DMS79 (cell line): Measurements from ENCODE around the gene ASPN.

Experiments used
- DNase-seq: peaks from one replicate; lab custom pipeline; 2025; lab: John Stamatoyannopoulos, UW

Gene ASPN

DNA sequence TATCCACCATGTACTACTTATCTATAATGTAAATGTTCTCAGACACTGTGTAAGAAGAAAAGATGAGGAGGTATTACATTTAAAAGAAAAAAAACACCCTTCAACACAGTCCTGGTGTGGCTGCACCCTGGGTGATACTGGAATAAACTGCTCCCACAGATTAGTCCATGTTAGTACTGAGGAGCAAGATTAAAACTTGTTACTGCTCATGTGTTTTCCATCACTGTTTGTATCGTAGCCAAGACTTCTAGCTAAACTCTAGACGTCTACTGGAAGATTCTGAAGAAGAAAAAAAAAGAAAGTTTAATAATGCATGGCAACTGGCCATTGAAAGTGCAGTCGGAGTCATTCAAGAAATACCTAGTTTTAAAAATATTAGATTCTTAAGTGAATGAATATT is at the start of gene ASPN:
Gene ASPN (minus strand): TSS at position 178 of the 400 bp plus-strand sequence.
- DNase-seq = no peak

DNA sequence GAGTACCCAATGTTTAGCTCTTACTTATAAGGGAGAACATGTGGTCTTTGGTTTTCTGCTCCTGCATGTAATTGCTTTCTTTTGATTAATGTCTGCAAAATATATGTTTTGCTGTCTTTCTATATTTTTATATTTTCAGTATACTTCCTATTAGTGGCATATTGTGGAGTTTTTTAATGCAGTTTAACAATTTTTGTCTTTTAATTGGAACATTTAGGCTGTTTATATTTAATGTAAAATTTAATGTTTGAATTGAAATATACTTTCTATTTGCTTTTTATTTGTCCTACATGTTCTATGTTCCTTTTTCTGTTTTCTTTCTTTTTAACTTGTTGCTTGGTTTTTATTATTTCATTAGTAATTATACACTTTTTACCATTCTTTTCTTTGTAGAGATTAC is 48.6 kb upstream of the ASPN start:
- DNase-seq = no peak

DNA sequence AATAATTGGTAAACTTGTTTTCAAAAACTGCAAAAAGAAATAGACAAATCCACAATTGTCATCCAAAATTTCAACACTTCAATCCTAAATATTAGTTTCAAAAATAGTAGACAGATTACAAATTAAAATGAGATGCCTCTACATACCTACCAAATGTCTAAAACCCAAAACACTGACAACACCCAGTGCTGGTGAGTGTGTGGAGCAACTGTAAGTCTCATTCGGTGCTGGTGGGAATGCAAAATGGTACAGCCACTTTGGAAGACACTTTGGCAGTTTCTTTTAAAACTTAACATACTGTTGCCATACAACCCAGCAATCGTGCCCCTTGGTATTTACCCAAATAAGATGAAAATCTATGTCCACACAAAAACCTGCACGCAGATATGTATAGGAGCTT is 46.8 kb upstream of the ASPN start:
- DNase-seq = no peak

DNA sequence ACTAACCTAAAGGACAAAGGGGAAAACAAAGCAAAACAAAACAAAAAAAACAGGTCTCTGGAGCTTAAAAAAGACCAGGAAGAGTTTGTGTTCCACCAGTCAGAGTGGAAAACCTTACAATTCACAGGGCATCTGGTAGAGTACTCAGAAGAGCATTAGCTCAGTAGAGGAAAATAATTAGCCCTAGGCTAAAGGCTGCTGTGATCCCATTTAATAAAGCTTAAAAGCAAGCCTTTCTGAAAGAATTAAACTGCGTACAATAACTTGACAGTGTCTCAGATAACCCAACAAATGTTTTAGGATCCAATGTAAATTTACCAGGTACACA is 46.2 kb upstream of the ASPN start:
- DNase-seq = no peak

DNA sequence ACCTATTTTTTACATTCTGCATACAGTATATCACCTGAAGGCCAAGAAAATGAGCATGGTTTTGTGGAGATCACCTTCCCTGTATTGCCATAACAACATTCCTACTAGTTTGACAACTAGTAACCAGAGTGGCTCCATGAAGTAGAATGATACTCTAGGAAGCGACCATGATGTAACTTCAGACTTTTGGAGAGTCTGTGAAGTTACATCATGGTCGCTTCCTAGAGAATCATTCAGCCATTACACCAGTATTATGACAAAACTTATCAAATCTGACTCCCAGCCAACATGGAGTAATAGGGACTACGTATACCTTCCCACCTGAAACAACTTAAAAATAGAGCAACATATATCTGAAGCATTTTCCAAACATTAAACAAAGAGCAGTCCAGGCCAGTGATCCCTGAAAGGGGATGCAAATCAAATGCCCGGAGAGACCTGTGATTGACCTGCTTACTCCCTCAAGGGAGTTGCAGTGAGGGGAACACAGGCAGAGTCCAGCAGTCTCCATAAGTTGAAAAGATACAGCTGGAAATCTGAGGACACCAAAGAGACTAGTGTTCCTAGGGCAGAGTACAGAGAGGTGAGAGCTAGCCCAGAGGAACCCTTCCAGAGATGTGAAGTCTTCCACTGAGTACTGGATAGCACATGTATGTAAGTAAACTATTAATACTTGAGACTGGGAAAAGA is 45.7 kb upstream of the ASPN start:
- no peak for DNase-seq

DNA sequence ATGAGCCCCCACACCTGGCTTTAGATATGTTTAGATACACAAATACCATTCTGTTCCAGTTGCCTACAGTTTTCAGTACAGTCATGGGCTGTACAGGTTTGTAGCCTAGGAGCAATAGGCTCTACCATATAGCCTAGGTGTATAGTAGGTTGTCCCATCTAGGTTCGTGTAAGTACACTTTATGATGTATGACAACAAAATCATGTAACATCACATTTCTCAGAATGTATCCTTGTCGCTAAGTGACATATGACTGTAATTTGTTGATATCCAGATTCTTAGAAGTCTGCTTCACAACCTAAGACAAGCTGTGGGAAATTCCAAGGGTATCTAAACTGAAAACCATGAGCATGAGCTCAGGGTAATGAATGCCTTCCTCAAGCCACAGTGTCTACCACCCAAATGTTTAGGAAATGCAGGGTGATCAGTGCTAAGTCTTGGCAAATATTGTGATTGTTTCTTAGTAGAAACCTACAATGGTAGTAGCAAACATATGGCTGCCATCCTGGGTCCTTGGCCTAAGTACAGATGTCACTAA is 45.1 kb upstream of the ASPN start:
- no peak for DNase-seq

DNA sequence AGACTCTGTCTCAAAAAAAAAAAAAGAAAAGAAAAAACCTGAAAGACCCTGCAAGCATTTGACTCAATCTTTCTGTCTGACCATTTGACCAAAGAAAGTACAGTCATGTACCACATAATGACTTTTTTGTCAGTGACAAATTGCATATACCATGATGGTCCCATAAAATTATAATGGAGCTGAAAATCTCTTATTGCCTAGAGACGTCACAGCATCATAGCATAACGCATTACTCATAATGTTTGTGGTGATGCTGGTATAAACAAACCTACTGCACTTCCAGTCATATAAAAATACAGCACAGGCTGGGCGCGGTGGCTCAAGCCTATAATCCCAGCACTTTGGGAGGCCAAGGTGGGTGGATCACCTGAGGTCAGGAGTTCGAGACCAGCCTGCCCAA is 43.0 kb upstream of the ASPN start:
- DNase-seq = no peak

DNA sequence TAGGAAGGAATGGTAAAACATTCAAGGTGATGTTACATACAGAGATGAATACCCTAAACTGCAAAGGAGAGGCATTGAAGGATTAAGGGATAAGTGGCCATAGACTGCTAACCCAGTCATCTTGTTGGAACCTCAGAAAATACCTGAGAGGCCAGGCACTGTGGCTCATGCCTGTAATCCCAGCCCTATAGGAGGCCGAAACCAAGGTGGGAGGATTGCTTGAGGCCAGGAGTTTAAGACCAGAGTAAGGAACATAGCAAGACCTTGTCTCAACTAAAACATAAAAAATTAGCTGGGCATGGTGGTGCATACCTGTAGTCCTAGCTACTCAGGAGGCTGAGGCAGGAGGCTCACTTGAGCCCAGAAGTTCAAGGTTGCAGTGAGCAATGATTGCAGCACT is 42.6 kb upstream of the ASPN start:
- DNase-seq = no peak

DNA sequence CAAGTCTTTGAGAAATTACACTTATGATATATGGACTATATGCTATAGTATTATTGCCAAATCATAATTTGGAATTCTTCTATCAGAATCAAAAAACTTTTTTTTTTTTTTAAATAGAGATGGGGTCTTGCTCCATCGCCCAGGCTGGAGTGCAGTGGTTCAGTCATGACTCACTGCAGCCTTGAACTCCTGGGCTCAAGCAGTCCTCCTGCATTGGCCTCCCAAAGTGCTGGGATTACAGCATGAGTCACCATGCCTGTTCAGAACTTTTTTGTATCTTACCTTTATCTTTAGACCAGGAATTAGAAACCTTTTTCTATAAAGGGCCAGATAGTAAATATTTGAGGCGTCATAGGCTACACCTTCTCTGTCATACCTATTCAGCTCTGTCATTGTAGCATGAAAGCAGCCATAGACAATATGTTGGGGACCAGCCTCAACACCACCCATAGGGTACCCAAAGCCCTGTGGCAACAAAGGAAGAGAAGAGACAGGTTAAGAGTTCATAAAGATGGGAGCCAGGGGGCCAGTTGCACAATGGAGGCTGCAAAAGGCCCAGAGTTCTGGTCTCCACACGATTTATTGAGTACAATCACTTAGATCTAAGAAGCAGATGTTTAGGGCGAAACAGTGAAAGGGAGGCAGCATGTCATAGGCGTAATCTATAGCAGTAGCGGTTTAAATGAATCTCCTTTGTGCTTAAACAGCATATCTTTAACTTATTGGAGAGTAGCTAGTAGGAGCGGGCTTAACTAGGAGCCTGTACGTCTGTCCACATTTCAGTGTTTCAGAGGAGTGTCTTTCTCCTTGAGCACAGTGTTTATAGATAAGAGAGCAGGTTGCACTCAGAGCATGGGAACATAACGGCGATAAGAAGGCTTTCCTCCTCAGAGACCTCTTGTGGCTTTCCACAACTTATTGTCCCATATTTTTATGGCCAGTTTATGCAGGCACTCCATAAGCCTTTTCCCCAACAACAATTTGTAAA is 41.0 kb upstream of the ASPN start:
- no peak for DNase-seq

DNA sequence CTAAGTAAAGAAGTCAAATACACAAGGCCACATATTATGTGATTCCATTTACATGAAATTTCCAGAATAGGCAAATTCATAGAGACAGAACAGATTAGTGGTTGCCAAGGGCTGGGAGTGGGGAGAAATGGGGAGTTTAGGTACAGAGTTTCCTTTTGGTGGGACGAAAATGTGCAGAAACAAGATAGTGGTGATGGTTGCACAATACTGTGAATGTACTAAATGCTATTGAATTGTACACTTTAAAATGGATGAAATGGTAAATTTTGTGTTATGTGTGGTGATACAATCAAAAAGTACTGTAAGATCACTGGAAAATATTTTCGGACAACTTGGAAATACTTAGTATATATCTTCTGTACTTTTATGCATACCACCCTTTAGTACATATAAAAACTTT is 38.5 kb upstream of the ASPN start:
- DNase-seq = no peak

DNA sequence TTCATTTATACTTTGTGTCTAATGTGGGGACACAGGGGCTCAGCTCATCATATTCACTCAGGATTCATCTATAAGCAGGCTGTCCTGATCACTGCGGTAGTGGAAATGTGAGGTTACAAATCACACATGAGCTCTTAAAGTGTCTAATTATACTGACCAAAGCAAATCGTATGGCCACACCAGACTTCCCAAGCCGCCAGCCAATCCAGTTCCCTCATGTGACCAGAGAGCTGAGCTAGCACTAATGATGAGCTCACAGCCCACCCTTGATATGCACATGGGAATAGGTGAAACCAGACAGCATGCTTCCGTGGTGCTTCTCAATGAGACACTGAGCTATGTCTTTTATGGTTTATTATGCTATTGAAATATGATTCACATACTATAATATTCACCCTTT is 35.9 kb upstream of the ASPN start:
- DNase-seq = no peak

DNA sequence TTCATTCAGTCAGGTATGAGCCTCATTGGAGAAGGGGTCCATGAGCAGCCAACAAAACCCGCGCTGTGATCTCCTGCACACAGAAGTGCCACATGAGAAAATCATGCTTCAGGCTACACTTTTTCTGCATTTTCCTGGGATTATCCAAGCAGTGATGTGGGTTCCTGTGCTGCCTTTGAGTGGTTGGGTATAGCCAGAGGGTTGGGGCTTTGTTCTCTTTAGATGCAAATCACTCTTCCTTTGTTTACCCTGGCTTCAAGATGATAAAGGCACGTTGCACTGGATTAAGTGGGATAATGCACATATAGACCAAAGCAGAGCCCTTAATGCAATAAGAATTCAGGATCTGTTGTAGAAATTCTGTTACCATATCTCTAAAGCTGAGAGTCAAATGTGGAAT is 34.7 kb upstream of the ASPN start:
- DNase-seq = no peak

DNA sequence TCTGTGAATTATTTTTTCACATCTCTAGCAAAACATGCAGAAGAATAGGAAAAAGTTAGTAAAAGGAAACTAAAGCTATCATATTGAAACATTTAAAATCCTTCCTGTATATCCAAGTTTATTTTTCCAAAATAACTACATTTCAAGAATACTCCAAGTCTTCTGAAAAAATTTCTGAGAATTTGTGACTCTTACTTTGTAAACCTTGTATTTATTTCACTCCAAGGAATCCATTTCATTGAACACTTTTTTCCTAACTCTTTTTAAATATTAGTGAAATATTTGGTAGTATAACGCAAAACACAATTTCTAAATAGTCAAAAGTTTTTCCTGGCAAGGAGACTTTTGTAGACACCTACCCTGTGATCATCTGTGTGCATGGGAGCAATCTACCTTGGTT is 34.2 kb upstream of the ASPN start:
- no peak for DNase-seq

DNA sequence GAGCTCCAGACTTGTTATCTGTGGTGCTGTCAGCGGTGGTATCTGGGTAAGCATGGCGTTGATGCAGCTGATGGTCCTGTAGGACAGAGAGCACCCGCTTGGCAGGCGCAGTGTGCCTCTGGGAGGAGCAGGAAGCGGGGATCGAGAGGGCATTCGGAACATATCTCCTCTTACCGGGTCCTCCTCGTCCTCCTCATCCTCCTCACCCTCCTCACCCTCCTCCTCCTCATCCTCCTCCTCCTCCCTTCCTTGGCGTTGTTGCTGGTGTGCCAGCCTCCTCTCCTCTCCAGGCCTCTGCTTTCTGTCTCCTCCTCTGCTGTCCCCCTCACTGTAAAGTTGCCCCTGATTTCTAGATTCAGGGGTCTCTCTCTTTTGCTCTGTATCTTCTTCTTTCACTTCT is 32.3 kb upstream of the ASPN start:
- no peak for DNase-seq

DNA sequence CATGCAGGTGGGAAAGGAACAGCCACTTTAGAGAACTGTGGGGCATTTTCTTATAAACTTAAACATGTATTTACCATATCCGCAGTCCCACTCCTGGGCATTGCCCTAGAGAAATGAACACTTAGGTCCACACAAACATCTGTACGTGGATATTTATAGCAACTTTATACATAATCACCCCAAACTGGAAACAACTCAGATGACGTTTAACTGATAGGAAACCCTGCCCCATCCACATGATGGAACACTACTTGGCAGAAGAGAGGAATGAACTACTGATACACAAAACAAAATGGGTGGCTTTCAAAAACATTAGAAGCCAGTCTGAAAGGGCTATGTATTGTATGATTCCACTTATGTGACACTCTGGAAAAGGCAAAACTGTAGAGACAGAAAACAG is 31.0 kb upstream of the ASPN start:
- no peak for DNase-seq

DNA sequence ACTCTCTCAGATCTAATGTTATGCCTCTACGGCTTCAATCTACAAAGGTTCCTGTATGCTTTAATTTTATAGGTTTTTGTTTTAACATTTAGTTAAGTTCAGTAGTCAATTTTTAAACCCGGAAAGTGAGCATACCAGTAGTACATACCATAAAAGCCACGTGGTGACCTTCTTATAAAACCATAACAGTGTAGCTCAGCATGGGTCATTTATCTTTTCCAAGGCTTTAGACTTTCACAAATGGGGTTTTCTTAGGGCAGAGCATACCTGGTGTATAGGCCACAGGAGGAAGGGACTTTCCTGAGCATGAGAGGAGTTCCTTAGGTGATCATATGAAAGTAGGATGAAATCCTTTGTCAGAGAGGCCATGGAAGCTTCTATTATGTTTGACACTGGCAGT is 30.3 kb upstream of the ASPN start:
- DNase-seq = no peak

DNA sequence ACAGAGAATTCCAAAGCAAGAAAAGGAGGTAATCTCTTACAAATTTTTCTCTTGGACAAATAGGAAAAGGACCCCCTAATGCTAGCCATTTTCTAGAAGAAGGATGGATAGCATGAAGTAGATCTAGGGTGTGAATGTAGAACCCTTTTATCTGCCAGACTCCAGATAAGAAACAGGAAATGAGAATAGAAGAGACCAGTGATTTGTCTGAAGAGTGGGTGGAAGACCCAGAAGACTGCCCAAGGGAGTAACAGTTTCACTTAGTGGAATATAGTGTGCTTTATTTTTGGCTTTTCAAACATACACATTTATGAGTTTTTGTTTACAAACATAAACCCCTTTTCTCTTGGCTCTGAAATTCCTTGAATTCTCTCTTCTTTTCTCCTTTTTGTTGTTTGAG is 28.4 kb upstream of the ASPN start:
- no peak for DNase-seq

DNA sequence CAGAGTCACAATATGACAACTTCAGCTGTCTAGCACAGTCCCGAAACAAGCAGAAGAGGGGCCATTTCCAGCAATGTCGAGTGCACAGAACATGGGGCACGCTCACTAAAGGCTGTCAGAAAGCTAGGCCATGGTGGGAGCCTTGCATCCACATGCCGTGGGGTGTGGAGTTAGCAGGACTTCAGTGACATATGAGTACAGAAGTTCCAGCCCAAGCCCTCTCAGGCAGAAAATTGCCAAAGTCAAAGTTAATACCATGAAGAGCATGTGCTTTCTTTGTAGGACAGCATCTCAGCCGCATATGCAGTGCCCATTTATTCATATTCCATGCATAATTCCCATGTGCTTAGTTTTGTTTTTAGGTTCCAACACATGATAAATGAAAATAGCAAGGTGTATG is 26.7 kb upstream of the ASPN start:
- no peak for DNase-seq

DNA sequence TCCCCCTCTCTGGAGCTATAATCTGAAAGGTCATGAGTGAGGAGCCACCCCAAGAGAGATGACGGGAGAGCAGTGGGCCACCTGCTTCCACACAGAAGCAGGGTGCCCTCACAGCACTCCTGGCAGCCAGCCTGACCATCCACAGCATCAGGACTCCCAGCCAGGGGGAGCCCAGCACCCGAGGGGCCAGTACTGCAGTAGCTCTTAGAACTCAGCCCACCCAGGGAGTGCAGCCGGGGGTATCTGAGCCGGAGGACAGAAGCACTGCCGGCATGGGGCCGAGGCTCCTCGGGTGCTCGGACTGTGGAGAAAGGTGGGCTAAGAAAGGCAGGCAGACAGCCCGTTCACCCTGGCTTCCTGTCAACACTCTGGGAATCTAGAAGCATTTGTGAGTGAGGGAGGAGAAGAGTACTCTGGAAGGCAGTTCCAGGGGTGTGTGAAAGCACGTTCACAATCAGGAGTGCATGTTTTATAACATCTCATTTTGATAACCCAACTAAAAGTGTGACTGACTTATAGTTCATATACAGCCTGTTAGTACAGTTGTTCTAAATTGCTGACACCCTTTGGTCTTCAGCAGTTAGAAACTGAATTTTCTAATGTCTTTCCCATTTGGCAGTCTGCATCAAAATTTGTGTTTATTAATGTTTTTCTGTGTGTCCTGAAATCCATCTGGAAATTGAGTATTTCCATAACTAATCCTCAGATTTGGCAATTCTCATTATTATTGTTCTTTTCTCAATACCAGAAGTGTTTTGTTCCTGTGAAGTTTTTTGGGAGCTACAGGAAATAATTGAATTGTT is 25.9 kb upstream of the ASPN start:
- no peak for DNase-seq

DNA sequence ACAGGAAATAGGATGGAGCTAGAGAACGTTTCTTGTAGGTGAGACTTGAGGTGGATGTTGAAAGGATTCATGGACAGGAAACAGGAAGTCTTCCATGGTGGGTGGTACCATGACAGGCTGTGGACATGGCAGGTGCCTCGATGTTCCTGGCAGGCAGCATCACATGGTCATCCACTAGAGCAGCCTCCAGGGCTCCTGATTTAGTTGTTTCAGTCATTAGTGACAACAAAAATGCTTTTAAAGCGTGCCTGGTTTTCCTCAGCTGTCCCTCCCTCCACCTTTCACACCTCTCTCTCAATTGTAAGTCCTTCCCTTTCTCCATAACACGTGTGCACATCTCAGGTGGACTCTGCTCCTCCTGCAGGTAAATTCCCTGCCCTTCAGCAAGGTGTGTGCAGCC is 25.2 kb upstream of the ASPN start:
- no peak for DNase-seq

DNA sequence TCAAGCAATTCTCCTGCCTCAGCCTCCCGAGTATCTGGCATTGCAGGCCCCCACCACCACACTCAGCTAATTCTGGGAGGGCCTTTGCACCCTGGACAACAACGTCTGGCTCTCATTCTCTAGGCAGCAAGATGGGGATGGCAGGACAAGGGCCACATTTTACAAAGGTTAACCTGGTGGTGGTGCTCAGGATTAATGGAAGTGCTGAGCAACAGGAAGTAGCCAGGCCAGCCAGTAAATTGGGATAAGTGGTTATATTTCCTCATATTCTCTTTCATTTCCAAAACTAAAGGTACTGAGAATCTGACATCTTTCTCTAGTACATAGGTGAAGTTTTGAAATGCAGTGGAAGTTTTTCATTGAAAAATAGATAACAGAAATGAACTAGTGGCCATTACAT is 24.7 kb upstream of the ASPN start:
- no peak for DNase-seq

DNA sequence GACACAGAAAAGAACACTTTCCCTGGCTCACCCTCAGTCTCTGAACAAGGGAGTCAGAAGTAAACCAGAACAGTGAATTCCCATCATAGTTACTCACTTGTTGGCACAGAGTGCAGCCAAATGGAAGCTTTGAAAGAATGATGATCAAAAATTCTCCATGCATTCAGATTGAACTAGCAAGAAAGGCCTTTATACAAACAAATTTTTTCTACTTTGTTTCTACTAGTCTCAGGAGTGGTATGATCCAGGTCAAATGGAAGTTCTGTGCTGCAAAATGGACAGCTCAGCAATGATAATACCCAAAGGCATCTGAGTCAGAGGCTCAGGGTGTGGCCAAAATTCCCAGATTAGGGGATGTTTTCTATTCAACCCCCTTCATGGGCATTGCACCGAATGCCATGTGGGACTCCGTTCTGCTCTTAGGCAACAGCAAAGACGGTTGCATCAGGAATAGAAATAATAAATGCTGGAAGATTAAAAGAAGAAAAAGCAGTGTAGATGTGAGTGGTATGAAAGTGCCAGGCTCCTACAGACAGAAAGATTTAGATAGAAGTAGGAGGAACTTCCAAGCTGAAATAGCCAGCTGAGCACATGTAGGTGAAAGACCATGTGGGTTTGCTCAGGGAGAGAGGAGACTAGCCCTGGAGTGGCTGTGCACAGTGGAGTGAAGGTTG is 24.0 kb upstream of the ASPN start:
- DNase-seq = no peak
